Keratinocyte (primary cell): ENCODE results near the gene CLC. TPM values are rescaled to one million over a fixed set of nuclear protein-coding genes. Genes with fewer than 3 reads are reported as not detected.

Source experiments
- DNase-seq: peaks from one replicate; pipeline ENCODE4 v3.0.0-alpha.2; 2011; ENCODE audit warnings: low read depth, missing footprints, low spot score
- FAIRE-seq: peaks from 2 replicates; lab custom pipeline; 2011; peaks lifted over from hg19 to GRCh38; lab: Jason Lieb, UNC
- H2AFZ ChIP-seq: 2 replicates; pipeline ENCODE4 v1.6.0; 2012; ENCODE audit warnings: low read length, control low read depth, inconsistent platforms; ENCODE audit not compliant: control insufficient read depth
- H3K27ac ChIP-seq: 2 replicates; pipeline ENCODE4 v1.5.1; 2011; ENCODE audit warnings: low read length; ENCODE audit not compliant: control insufficient read depth, insufficient read depth
- H3K27me3 ChIP-seq: 3 replicates; pipeline ENCODE4 v1.6.0; 2011; ENCODE audit warnings: low read length; ENCODE audit not compliant: control insufficient read depth, insufficient read depth; ENCODE audit errors: extremely low read depth
- H3K36me3 ChIP-seq, 2 experiments: 2 replicates in 1 of 2; 3 replicates in 1 of 2; pipeline ENCODE4 v1.5.1; 2011; ENCODE audit warnings: low read length in 2 of 2, mild to moderate bottlenecking in 1 of 2; ENCODE audit not compliant: control insufficient read depth in 2 of 2, insufficient read depth in 2 of 2; ENCODE audit errors: extremely low read depth in 1 of 2
- H3K4me1 ChIP-seq: 3 replicates; pipeline ENCODE4 v1.5.1; 2011; ENCODE audit warnings: low read length; ENCODE audit not compliant: control insufficient read depth, insufficient read depth; ENCODE audit errors: extremely low read depth
- H3K4me2 ChIP-seq: 3 replicates; pipeline ENCODE4 v1.6.0; 2011; ENCODE audit warnings: low read depth, low read length; ENCODE audit not compliant: control insufficient read depth, insufficient read depth; ENCODE audit errors: extremely low read depth
- H3K4me3 ChIP-seq, 3 experiments: fragments of 200-600 bp in 1 of 3; sonication (generic) in 1 of 3; 2 replicates in 2 of 3; 3 replicates in 1 of 3; pipeline ENCODE4 v1.5.1; 2011 to 2016; ENCODE audit warnings: low read length in 3 of 3, mild to moderate bottlenecking in 3 of 3, control low read depth in 2 of 3, inconsistent platforms in 1 of 3, low read depth in 1 of 3, mixed read lengths in 1 of 3, mixed run types in 1 of 3, moderate library complexity in 1 of 3; ENCODE audit not compliant: control insufficient read depth in 2 of 3, insufficient read depth in 2 of 3; ENCODE audit errors: extremely low read depth in 1 of 3
- H3K79me2 ChIP-seq: 2 replicates; pipeline ENCODE4 v1.6.0; 2012; ENCODE audit warnings: low read length; ENCODE audit not compliant: control insufficient read depth, insufficient read depth
- H3K9ac ChIP-seq: 3 replicates; pipeline ENCODE4 v1.6.0; 2011; ENCODE audit warnings: low read length; ENCODE audit not compliant: control insufficient read depth, insufficient read depth; ENCODE audit errors: extremely low read depth
- H3K9me1 ChIP-seq: 3 replicates; pipeline ENCODE4 v1.6.0; 2011; ENCODE audit warnings: low read length; ENCODE audit not compliant: control insufficient read depth, insufficient read depth; ENCODE audit errors: extremely low read depth
- H3K9me3 ChIP-seq: 2 replicates; pipeline ENCODE4 v1.5.1; 2012; ENCODE audit warnings: low read depth, low read length; ENCODE audit not compliant: control insufficient read depth
- H4K20me1 ChIP-seq: 3 replicates; pipeline ENCODE4 v1.6.0; 2011; ENCODE audit warnings: low read length; ENCODE audit not compliant: control insufficient read depth, insufficient read depth; ENCODE audit errors: extremely low read depth
- EZH2 ChIP-seq: IDR thresholded peaks from one replicate; pipeline ENCODE4 v1.6.1; 2012; ENCODE audit warnings: inconsistent platforms, mild to moderate bottlenecking, low read length, moderate library complexity
- dilution Hi-C: fragments of 300-500 bp; cut with MboI; formaldehyde crosslinking; loops from one replicate; pipeline ENCODE4 v1.7.0; 2020; ENCODE audit warnings: low sequenced_read_pairs; ENCODE audit not compliant: extremely low pct_ligation_motif_present
- polyA plus RNA-seq, 5 experiments: library from polyadenylated mRNA; depleted of rRNA in 3 of 5; stranded (reverse) in 3 of 5; stranded (forward) in 1 of 5; unstranded in 1 of 5; fragments of >200 nt; gene quantifications; 1 replicate in 1 of 5; 2 replicates in 3 of 5; 3 replicates in 1 of 5; pipeline versions ENCODE4 v1.2.1 to v1.2.3, GENCODE V29; 2011 to 2012; ENCODE audit warnings: missing spikeins in 2 of 5, low read depth in 1 of 5, low replicate concordance in 1 of 5
- TF ChIP-seq, protein P1 (sequence below), 3 experiments: IDR thresholded peaks in 1 of 3; conservative IDR thresholded peaks in 1 of 3; optimal IDR thresholded peaks in 1 of 3; 2 replicates in 2 of 3; 3 replicates in 1 of 3; pipeline versions ENCODE3 to v1.5.1; 2011; ENCODE audit warnings: low read length in 3 of 3, mild to moderate bottlenecking in 3 of 3, moderate library complexity in 2 of 3, control low read depth in 1 of 3, inconsistent platforms in 1 of 3; ENCODE audit not compliant: insufficient read depth in 2 of 3; ENCODE audit errors: extremely low read depth in 1 of 3

The CLC gene
- polyA plus RNA-seq, 1 donor (not counting 4 experiments of a cell fraction or from before 2014, with no cell fraction given): not detected

DNA sequence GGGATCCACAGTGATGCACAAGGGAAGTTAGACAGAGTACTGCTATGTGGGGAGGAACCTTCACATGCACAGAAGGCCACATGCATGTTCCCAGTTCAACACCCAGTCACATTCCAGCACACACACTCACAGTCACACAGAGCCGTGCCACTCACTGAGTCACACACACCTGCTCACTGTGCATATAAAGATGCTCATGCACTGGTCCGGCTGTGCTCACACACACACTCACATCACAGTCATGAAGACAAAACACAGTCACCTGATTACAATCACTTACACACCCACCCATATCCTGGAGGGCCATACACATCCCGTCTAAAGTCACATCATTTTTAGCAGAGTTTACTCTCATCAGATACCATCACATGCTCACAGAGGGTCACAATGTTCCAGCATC, 478 bp downstream of the CLC start:
- H2AFZ ChIP-seq: no peak overlapping the region
- H3K9me1 ChIP-seq: no peaks in the 10 kb centered on the region
- no peak for FAIRE-seq
- no peaks in the 10 kb centered on the region for H3K36me3 ChIP-seq
- TF ChIP-seq, protein P1, sequence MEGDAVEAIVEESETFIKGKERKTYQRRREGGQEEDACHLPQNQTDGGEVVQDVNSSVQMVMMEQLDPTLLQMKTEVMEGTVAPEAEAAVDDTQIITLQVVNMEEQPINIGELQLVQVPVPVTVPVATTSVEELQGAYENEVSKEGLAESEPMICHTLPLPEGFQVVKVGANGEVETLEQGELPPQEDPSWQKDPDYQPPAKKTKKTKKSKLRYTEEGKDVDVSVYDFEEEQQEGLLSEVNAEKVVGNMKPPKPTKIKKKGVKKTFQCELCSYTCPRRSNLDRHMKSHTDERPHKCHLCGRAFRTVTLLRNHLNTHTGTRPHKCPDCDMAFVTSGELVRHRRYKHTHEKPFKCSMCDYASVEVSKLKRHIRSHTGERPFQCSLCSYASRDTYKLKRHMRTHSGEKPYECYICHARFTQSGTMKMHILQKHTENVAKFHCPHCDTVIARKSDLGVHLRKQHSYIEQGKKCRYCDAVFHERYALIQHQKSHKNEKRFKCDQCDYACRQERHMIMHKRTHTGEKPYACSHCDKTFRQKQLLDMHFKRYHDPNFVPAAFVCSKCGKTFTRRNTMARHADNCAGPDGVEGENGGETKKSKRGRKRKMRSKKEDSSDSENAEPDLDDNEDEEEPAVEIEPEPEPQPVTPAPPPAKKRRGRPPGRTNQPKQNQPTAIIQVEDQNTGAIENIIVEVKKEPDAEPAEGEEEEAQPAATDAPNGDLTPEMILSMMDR (optimal IDR thresholded peaks at IDR 0.05 in 1 of 3, IDR thresholded peaks at IDR 0.05 in 1 of 3, conservative IDR thresholded peaks at IDR 0.05 in 1 of 3; ENCODE audit: extremely low read depth in 1 of 3, insufficient read depth in 2 of 3, low read length in 3 of 3): no peak
- TF ChIP-seq EZH2: no peak
- no peak overlapping the region for H3K4me3 ChIP-seq
- dilution Hi-C loops: no loop called here
- H3K9ac ChIP-seq: no peak overlapping the region
- H3K27ac ChIP-seq: no peak overlapping the region
- DNase-seq: no peak
- no peak overlapping the region for H3K4me2 ChIP-seq
- H3K27me3 ChIP-seq: peaks cover 9% of the 10 kb centered on the region
- H3K4me1 ChIP-seq: no peaks in the 10 kb centered on the region
- H3K9me3 ChIP-seq: no peaks in the 10 kb centered on the region
- H4K20me1 ChIP-seq: no peaks in the 10 kb centered on the region
- no peaks in the 10 kb centered on the region for H3K79me2 ChIP-seq

DNA sequence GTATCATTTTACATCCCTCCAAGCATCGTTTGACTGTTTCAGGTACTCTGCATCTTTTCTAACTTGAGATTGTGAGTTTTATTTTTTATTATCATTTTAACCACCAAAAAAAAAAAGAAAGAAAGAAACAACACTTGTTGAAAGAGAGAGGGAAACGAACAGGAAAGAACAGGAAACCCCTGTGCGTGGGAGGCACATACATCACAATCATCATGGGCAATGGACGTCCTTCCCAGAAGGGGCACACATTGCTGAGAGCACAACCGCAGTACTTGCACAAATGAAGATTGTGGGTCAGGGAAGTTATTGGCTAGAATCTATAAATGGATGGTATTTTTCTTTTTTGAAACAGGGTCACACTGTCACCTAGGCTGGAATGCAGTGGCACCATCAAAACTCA, 1.7 kb downstream of the CLC start:
- Histone ChIP-seq H3K79me2 (no peaks in the 10 kb centered on the region), H3K4me2 (no peak overlapping the region), H3K27ac (no peak overlapping the region), H3K9ac (no peak overlapping the region), H3K9me3 (no peaks in the 10 kb centered on the region), H3K4me1 (no peaks in the 10 kb centered on the region), H3K9me1 (no peaks in the 10 kb centered on the region), H3K4me3 (no peak overlapping the region), H3K27me3 (peaks cover 9% of the 10 kb centered on the region), H4K20me1 (no peaks in the 10 kb centered on the region), H2AFZ (no peak overlapping the region), H3K36me3 (no peaks in the 10 kb centered on the region)
- no peak for DNase-seq
- TF ChIP-seq, protein P1 (optimal IDR thresholded peaks at IDR 0.05 in 1 of 3, IDR thresholded peaks at IDR 0.05 in 1 of 3, conservative IDR thresholded peaks at IDR 0.05 in 1 of 3; ENCODE audit: extremely low read depth in 1 of 3, insufficient read depth in 2 of 3, low read length in 3 of 3): no peak
- TF ChIP-seq EZH2: no peak
- dilution Hi-C loops: no loop called here
- FAIRE-seq: no peak
